ENCODE data around the gene USP4. TPM values are rescaled to one million over a fixed set of nuclear protein-coding genes. Genes with fewer than 3 reads are reported as not detected.

The USP4 gene
- total and polyA plus RNA-seq, 2 of the 8 experiments (the other 6 are each of a cell fraction or from before 2014, with no cell fraction given): 16.0 to 27.8 TPM

DNA sequence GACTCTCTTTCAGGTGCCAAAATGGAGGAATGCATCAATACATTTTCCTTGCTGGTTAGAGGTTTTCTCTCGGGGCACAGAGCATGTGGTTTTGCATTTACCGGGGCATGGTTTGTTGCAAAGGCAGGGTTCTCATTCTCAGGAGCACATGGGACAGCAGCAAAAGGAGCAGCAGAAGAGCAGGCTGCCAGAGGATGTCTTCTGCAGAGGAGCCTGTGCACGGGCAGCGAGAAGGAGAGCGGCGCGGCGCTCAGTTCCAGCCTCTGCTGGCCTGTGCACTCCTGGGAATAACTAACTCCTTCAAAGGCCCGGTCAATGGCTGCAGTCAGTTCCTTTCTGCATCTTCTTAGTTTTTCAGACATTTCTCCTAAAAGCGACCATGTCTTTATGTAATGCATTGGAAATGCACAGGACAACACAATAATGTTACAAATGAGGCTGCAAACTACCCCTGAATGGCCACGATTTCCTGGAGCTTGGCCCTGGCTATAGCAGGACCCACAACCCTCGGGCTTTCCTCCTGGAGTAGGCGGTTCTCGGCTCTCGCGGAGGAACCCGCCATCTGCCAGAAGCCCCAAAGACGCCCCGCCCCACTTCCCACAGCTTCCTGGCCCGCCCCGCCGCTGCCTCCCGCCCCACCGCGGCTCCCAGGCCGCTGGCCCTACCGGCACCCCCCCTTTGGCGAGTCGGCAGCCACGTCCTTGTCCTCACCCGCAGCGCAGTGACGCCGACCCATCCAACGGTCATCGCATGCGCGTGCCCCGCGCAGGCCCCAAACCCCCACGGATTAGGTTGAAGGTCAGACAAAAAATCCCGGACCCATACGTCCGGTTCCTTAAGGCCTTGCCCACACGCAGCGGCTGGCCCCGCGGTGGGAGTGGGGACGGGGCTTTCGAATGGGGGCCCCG is 63.1 kb downstream of the USP4 start, which contains the start of gene C3orf62 (continued):
- TF ChIP-seq BCL11A (IDR thresholded peaks at IDR 0.05; ENCODE audit: low read depth in 2 of 2, low read length in 2 of 2): no peak
- no peak for TF ChIP-seq RNF2 (IDR thresholded peaks at IDR 0.05; ENCODE audit: borderline replicate concordance, low read depth, low read length, missing control alignments, poor library complexity, severe bottlenecking)
- TF ChIP-seq BRCA1 (IDR thresholded peaks at IDR 0.05; ENCODE audit: low read depth, low read length): peak; percentile 46; the same call in 1 of the 2 replicates
- 0 out of 2 replicates have a peak, but pooled peaks have one; percentile 22 for TF ChIP-seq YY1 (IDR thresholded peaks at IDR 0.05; ENCODE audit: low read depth, low read length)
- peak; percentile 51 for TF ChIP-seq TAF1 (IDR thresholded peaks at IDR 0.05; ENCODE audit: low read depth, low read length)
- peak; percentile 66; the same call in 1 of the 2 replicates for TF ChIP-seq CREB1 (IDR thresholded peaks at IDR 0.05)
